DOHH2 (cell line): Measurements from ENCODE around the gene PCBP2.

Source experiments
- H3F3A ChIP-seq: fragments of 200-600 bp; sonication (generic), shearing (Covaris generic); 2 replicates; pipeline ENCODE4 v1.6.0; 2016; ENCODE audit warnings: antibody characterized with exemption, mild to moderate bottlenecking; ENCODE audit not compliant: control insufficient read depth, insufficient read depth
- H3K27ac ChIP-seq: fragments of 200-600 bp; sonication (generic); 2 replicates; pipeline ENCODE4 v1.5.1; 2014; ENCODE audit warnings: low read depth, mild to moderate bottlenecking, low read length, moderate library complexity
- H3K27me3 ChIP-seq: fragments of 200-600 bp; sonication (generic); 2 replicates; pipeline ENCODE4 v1.6.1; 2014; ENCODE audit warnings: mild to moderate bottlenecking, low read length, mixed read lengths; ENCODE audit not compliant: control insufficient read depth
- H3K36me3 ChIP-seq: fragments of 200-600 bp; sonication (generic); 2 replicates; pipeline ENCODE4 v1.6.1; 2014; ENCODE audit warnings: mild to moderate bottlenecking, low read length, moderate library complexity, mixed read lengths; ENCODE audit not compliant: control insufficient read depth
- H3K4me1 ChIP-seq: fragments of 200-600 bp; sonication (generic); 2 replicates; pipeline ENCODE4 v1.6.1; 2014; ENCODE audit warnings: mild to moderate bottlenecking, low read length, mixed read lengths; ENCODE audit not compliant: control insufficient read depth
- H3K4me2 ChIP-seq: fragments of 200-600 bp; sonication (generic); 2 replicates; pipeline ENCODE4 v1.6.0; 2014; ENCODE audit warnings: mild to moderate bottlenecking, low read length, moderate library complexity
- H3K4me3 ChIP-seq: fragments of 200-600 bp; sonication (generic); 2 replicates; pipeline ENCODE4 v1.5.1; 2014; ENCODE audit warnings: mild to moderate bottlenecking, low read length, mixed read lengths
- H3K79me2 ChIP-seq: fragments of 200-600 bp; sonication (generic); 2 replicates; pipeline ENCODE4 v1.6.1; 2014; ENCODE audit warnings: mild to moderate bottlenecking, low read length, mixed read lengths; ENCODE audit not compliant: control insufficient read depth
- H3K9me2 ChIP-seq: fragments of 200-600 bp; sonication (generic); replicated peaks from 2 replicates; pipeline ENCODE4 v1.6.1; 2014; ENCODE audit warnings: mild to moderate bottlenecking, low read length, mixed read lengths; ENCODE audit not compliant: control insufficient read depth
- H3K9me3 ChIP-seq: fragments of 200-600 bp; sonication (generic); 2 replicates; pipeline ENCODE4 v1.6.1; 2014; ENCODE audit warnings: antibody characterized with exemption, low read length, mixed read lengths; ENCODE audit not compliant: control insufficient read depth, insufficient read depth
- H4K20me1 ChIP-seq: fragments of 200-600 bp; sonication (generic); 2 replicates; pipeline ENCODE4 v1.6.0; 2014; ENCODE audit warnings: low read depth, mild to moderate bottlenecking, antibody characterized with exemption, low read length, moderate library complexity; ENCODE audit not compliant: control insufficient read depth, insufficient read depth
- EZH2phosphoT487 ChIP-seq: fragments of 200-600 bp; sonication (generic); IDR thresholded peaks from 2 replicates; pipeline ENCODE4 v1.6.1; 2017; ENCODE audit warnings: borderline replicate concordance, mild to moderate bottlenecking, antibody characterized with exemption, low read length, moderate library complexity, mixed read lengths
- TF ChIP-seq, protein P1 (sequence below): fragments of 200-600 bp; sonication (generic); IDR thresholded peaks from one replicate; pipeline ENCODE4 v1.5.1; 2014; ENCODE audit warnings: antibody characterized with exemption, mild to moderate bottlenecking, low read depth, low read length; ENCODE audit not compliant: poor library complexity, severe bottlenecking

PCBP2 gene

GRCh38 chr12:53500142-53500775 lies 48.4 kb downstream of the PCBP2 start:
- Histone ChIP-seq H3K4me1 (peaks cover 53% of the 10 kb centered on the region), H3K9me2 (no peaks in the 10 kb centered on the region), H3K79me2 (peaks cover 32% of the 10 kb centered on the region), H4K20me1 (no peaks in the 10 kb centered on the region), H3K36me3 (peaks cover 15% of the 10 kb centered on the region; the same call in 1 of the 2 replicates), H3K9me3 (no peaks in the 10 kb centered on the region), H3K27me3 (no peaks in the 10 kb centered on the region), H3K4me3 (peak overlapping the region; percentile 93), H3K27ac (peak overlapping the region; percentile 82), H3K4me2 (peak overlapping the region; percentile 93), H3F3A (peaks cover 7% of the 10 kb centered on the region)
- TF ChIP-seq, protein P1, sequence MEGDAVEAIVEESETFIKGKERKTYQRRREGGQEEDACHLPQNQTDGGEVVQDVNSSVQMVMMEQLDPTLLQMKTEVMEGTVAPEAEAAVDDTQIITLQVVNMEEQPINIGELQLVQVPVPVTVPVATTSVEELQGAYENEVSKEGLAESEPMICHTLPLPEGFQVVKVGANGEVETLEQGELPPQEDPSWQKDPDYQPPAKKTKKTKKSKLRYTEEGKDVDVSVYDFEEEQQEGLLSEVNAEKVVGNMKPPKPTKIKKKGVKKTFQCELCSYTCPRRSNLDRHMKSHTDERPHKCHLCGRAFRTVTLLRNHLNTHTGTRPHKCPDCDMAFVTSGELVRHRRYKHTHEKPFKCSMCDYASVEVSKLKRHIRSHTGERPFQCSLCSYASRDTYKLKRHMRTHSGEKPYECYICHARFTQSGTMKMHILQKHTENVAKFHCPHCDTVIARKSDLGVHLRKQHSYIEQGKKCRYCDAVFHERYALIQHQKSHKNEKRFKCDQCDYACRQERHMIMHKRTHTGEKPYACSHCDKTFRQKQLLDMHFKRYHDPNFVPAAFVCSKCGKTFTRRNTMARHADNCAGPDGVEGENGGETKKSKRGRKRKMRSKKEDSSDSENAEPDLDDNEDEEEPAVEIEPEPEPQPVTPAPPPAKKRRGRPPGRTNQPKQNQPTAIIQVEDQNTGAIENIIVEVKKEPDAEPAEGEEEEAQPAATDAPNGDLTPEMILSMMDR = no peak
- TF ChIP-seq EZH2phosphoT487 = no peak

- TF ChIP-seq, protein P1 = no peak
- no peak for TF ChIP-seq EZH2phosphoT487
- Histone ChIP-seq H3K36me3 (peaks cover 18% of the 10 kb centered on the region; the same call in 1 of the 2 replicates), H3K27me3 (no peaks in the 10 kb centered on the region), H3K4me3 (peak within 1 kb of the TSS; percentile 93), H3K9me3 (no peaks in the 10 kb centered on the region), H4K20me1 (no peaks in the 10 kb centered on the region), H3K9me2 (no peaks in the 10 kb centered on the region), H3K79me2 (peaks cover 32% of the 10 kb centered on the region), H3K4me2 (peak within 1 kb of the TSS; percentile 96), H3K27ac (peak within 1 kb of the TSS; percentile 82), H3K4me1 (peaks cover 48% of the 10 kb centered on the region), H3F3A (peaks cover 7% of the 10 kb centered on the region)
Observed at GRCh38 chr12:53500776-53501614, 49.1 kb downstream of the PCBP2 start, which contains the start of gene TARBP2. Gene TARBP2 (plus strand): TSS chr12:53501283. CDS start chr12:53501409, 126 bp downstream.

DNA sequence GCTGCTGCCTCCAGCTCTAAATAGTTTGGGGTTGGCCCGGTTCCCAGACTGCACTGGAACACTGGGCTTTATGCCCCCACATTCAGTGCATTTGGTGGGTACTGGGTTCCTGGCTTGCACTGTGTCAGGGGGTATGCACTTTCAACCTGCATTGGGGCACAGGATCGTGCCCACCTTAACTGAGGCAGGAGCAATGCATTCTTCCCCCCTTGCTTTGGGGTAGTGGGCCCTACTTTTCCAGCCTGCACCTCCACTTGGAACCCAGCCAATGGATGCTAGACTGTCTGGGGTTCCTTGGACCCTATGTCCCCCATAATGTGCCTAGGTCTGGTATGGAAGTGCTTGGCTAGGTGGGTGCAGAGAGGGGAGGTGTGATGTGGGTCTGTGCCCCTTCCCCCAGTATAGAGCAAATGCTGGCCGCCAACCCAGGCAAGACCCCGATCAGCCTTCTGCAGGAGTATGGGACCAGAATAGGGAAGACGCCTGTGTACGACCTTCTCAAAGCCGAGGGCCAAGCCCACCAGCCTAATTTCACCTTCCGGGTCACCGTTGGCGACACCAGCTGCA lies 49.8 kb downstream of the PCBP2 start:
- peaks cover 41% of the 10 kb centered on the region for H3K4me1 ChIP-seq
- H3K4me2 ChIP-seq = peak overlapping the region; percentile 96
- no peaks in the 10 kb centered on the region for H4K20me1 ChIP-seq
- peaks cover 32% of the 10 kb centered on the region for H3K79me2 ChIP-seq
- no peaks in the 10 kb centered on the region for H3K9me2 ChIP-seq
- H3K27ac ChIP-seq = peak overlapping the region; percentile 82
- peak overlapping the region; percentile 93 for H3K4me3 ChIP-seq
- no peaks in the 10 kb centered on the region for H3K9me3 ChIP-seq
- TF ChIP-seq EZH2phosphoT487 = no peak
- TF ChIP-seq, protein P1 = no peak
- H3F3A ChIP-seq = peaks cover 7% of the 10 kb centered on the region
- H3K36me3 ChIP-seq = peaks cover 25% of the 10 kb centered on the region; the same call in 1 of the 2 replicates
- H3K27me3 ChIP-seq = no peaks in the 10 kb centered on the region
